Measurements from ENCODE around the gene SEZ6.

- TF ChIP-seq, protein P1, sequence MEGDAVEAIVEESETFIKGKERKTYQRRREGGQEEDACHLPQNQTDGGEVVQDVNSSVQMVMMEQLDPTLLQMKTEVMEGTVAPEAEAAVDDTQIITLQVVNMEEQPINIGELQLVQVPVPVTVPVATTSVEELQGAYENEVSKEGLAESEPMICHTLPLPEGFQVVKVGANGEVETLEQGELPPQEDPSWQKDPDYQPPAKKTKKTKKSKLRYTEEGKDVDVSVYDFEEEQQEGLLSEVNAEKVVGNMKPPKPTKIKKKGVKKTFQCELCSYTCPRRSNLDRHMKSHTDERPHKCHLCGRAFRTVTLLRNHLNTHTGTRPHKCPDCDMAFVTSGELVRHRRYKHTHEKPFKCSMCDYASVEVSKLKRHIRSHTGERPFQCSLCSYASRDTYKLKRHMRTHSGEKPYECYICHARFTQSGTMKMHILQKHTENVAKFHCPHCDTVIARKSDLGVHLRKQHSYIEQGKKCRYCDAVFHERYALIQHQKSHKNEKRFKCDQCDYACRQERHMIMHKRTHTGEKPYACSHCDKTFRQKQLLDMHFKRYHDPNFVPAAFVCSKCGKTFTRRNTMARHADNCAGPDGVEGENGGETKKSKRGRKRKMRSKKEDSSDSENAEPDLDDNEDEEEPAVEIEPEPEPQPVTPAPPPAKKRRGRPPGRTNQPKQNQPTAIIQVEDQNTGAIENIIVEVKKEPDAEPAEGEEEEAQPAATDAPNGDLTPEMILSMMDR (IDR thresholded peaks at IDR 0.05) = no peak
- no peak for TF ChIP-seq POLR2A (IDR thresholded peaks at IDR 0.05)
Measured at GRCh38 chr17:28908640-28909167, 97.1 kb downstream of the SEZ6 start.

Data from heart left ventricle (tissue), 13 donors.